GM18526 (cell line): ENCODE data around the gene THADA.

Source experiments
- POLR2A ChIP-seq: IDR thresholded peaks from 3 replicates; pipeline ENCODE4 v1.6.1; 2011; ENCODE audit not compliant: insufficient read length; ENCODE audit errors: extremely low read depth

The THADA gene

GRCh38 chr2:43363120-43363519 is 232.7 kb downstream of the THADA start:
- no peak for TF ChIP-seq POLR2A

GRCh38 chr2:43361286-43361685 is 234.6 kb downstream of the THADA start:
- TF ChIP-seq POLR2A: no peak

- TF ChIP-seq POLR2A: no peak
Measured at GRCh38 chr2:43360137-43360536, 235.7 kb downstream of the THADA start.

DNA sequence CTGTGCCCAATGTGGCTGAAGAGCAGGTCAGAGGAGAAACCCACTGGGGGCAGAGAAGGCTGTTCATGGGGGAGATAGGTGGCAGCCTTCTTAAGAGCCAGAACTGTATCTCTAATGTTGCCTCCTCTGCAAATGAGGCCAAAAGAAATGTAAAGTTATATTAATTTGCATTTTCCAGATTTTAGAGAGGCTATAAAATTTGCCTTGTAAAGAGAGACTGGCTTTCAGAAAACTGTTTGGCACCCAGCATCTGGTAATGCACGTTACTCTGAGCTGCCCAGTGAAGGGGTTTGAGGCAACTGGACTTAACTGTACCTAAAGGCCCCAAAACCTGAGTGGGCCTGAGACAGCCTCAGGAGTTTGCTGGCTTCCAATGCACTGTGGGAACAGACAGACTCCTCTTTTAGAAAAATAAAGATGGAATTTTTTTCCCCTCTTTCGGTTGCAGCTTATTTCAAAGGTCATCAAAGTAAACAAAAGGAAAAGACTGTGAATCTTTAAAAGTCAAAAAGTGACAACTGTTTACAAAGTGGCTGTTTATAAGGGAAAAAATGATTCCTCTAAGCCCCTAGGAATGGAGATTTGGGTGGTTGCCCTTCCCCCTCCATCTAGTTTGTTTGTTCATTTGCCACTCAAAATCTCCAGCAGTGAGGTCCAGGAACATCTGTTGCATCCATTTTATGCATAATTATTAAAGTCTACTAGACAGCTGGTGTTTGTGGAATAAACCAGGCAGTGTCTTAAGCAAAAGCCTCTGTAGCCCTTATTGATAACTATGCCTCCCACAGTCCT is 237.2 kb downstream of the THADA start:
- TF ChIP-seq POLR2A: no peak

DNA sequence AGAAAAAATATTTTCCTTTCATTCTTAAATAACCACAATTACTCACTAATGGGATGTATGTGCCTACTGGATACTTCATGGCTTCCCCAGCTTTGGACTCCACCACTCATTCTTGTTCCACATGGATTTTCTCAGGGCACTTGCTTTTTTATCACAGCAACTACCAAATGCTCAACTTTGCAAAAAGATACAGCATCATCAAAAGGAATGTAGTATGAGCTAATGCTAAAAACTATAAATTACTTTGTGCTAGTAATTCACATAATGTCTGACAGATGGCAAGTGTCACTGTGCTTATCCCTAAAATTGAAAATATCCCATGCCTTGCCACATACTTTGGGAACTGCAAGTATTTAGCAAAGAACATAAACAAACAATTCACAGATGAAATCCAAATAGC is 239.1 kb downstream of the THADA start:
- TF ChIP-seq POLR2A: no peak

GRCh38 chr2:43355399-43355798 is 240.4 kb downstream of the THADA start:
- no peak for TF ChIP-seq POLR2A

DNA sequence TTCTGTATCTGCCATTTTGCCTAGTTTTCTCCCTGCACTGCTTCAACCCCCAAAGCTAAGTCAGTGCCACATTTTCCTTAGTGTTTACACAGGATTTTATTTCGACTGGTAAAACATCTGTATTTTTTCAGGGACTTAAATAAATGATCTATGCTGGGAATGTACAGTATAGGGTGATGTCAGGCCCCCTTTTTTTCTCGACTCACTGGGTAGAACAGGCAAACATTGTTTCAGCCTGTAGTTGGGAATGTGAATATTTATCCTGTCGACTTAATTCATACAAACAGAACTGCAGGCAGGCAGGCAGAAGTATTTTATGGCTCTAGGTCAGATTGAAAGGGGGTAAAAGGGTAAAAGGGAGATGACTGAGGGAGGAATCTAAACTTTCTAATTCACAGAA is 245.9 kb downstream of the THADA start:
- no peak for TF ChIP-seq POLR2A

GRCh38 chr2:43348908-43349661 is 246.8 kb downstream of the THADA start:
- no peak for TF ChIP-seq POLR2A

GRCh38 chr2:43347746-43348145 is 248.1 kb downstream of the THADA start:
- TF ChIP-seq POLR2A: no peak

- no peak for TF ChIP-seq POLR2A
Measured at GRCh38 chr2:43346602-43347567, 249.0 kb downstream of the THADA start.

DNA sequence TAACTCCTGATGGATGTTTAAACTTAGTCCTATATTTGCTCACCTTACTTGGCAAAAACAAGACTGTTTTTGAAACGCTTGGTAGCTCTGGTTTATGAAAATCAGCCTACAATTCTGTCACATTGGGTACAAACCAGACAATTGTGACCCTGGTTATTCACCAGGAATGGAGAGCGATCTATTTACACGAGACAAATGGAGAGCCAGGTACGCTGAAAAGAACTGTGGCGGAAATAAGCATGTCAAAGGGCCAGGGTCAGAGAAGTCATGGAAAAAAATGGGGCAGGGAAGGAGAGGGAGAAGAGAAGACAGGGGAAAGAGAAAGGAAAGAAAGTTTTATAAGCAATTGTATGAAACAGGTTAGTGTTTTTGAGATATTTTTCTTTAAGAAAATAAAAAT is 250.0 kb downstream of the THADA start:
- no peak for TF ChIP-seq POLR2A

GRCh38 chr2:43345391-43345813 is 250.4 kb downstream of the THADA start:
- no peak for TF ChIP-seq POLR2A

DNA sequence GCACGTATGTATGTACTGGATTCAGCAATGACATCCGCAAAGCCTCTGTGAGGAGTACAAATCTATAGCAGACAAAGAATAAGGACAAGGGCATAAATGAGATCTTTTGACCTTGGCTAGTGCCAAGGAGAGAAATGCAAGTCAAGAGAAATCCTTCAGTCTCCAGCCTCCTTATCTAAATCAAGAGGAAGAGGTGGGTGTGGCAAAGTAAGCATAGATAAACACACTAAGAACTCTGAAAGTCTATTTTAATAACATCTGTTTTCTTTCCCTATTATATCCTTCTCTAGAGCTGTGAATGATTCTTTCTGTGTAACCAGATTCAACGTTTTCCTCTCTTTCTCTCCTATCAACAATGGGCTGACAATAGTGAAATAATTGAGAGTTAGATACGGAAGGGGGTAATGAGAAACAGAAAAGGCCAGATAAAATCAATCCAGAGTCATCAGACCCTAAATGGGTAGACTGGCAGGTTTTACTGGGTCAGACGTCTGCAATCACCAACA is 250.9 kb downstream of the THADA start:
- TF ChIP-seq POLR2A: no peak

DNA sequence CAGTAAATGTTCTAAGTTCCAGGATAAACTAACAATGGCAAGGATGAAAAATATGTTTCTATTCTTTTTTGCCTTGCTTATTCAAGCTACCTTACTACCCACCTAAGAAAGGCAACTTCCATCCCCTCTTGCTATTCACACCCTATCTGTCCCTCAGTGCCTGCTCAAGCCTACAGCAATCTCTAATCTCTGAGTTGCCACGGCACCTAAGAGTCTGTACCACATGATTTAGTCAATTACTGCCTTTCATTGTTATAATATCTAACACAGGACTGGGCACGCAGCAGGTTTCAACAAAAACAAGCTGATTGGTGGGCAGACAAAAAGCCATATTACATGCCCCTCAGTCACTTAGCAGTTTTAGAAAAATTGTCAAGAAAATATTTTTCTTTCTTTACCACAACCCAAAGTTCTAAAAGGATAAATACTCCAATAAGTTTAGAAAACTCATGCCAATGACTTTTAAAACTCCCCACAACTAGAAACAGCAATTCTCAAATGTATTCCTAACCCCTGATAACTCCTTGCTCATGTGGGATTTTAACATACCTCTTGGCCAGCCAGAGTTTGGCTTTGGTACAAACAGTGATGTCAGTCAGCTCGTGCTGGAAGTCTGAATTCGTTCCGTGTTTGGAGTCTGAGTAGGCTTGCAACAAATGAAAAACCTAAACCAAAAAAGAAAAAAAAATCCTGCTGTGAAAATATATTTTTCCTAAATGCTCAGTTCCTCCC is 252.1 kb downstream of the THADA start:
- no peak for TF ChIP-seq POLR2A
